ENCODE measurements around the gene WNT9B. TPM values are rescaled to one million over a fixed set of nuclear protein-coding genes. Genes with fewer than 3 reads are reported as not detected.
A peak's percentile ranks its signal among the peaks of the same experiment; 100 is the strongest.

Gene WNT9B
- total RNA-seq, 1 experiment from 2014 or later, result not detected

GRCh38 chr17:46853896-46854444 lies 2.6 kb downstream of the WNT9B start:
- ATAC-seq (no peak), DNase-seq (peak; percentile 32)

GRCh38 chr17:46854515-46854914 lies 3.1 kb downstream of the WNT9B start:
- Histone ChIP-seq H3K4me3 (ENCODE audit: low read length) (no peak overlapping the region), H3K4me2 (ENCODE audit: low read length) (no peak overlapping the region), H3F3A (ENCODE audit: low read length, unreplicated experiment) (no peaks in the 10 kb centered on the region), H3K27ac (ENCODE audit: low read length) (no peak overlapping the region), H3K9ac (ENCODE audit: low read length) (no peak overlapping the region), H4K20me1 (ENCODE audit: low read length) (no peaks in the 10 kb centered on the region), H3K9me2 (replicated peaks; ENCODE audit: low read length) (no peaks in the 10 kb centered on the region), H3K27me3 (ENCODE audit: low read length) (peaks cover 28% of the 10 kb centered on the region), H3K4me1 (ENCODE audit: insufficient read depth, low read length) (no peaks in the 10 kb centered on the region), H2AFZ (ENCODE audit: low read length) (no peak overlapping the region), H3K9me3 (ENCODE audit: low read length) (no peaks in the 10 kb centered on the region), H3K36me3 (ENCODE audit: low read depth, low read length) (no peaks in the 10 kb centered on the region), H3K79me2 (ENCODE audit: low read length) (no peaks in the 10 kb centered on the region)
- POLR2A ChIA-PET (ENCODE audit: unreplicated experiment), result no interaction called here
- DNase-seq (no peak), ATAC-seq (no peak)
- no TSS peak for BruUV-seq (replicated peaks)
- TF ChIP-seq EZH2phosphoT487 (IDR thresholded peaks at IDR 0.05; ENCODE audit: borderline replicate concordance, low read length), result no peak
- no peak for TF ChIP-seq CTCF (conservative IDR thresholded peaks at IDR 0.05; ENCODE audit: low read depth, low read length)
- TF ChIP-seq EZH2 (IDR thresholded peaks at IDR 0.05; ENCODE audit: low read length, unreplicated experiment), result no peak
- CTCF ChIA-PET, result no interaction called here
- intact Hi-C loops (cut with micrococcal nuclease), result no loop called here

More at GRCh38 chr17:46853896-46854444, 2.6 kb downstream of the WNT9B start:
- Histone ChIP-seq H3F3A (ENCODE audit: low read length, unreplicated experiment) (no peaks in the 10 kb centered on the region), H4K20me1 (ENCODE audit: low read length) (no peaks in the 10 kb centered on the region), H2AFZ (ENCODE audit: low read length) (no peak overlapping the region), H3K4me1 (ENCODE audit: insufficient read depth, low read length) (no peaks in the 10 kb centered on the region), H3K9ac (ENCODE audit: low read length) (no peak overlapping the region), H3K9me2 (replicated peaks; ENCODE audit: low read length) (no peaks in the 10 kb centered on the region), H3K4me3 (ENCODE audit: low read length) (no peak overlapping the region), H3K9me3 (ENCODE audit: low read length) (no peaks in the 10 kb centered on the region), H3K4me2 (ENCODE audit: low read length) (no peak overlapping the region), H3K79me2 (ENCODE audit: low read length) (no peaks in the 10 kb centered on the region), H3K27ac (ENCODE audit: low read length) (no peak overlapping the region), H3K27me3 (ENCODE audit: low read length) (peaks cover 28% of the 10 kb centered on the region), H3K36me3 (ENCODE audit: low read depth, low read length) (no peaks in the 10 kb centered on the region)
- ChIA-PET CTCF (no interaction called here), POLR2A (ENCODE audit: unreplicated experiment) (interaction anchor here (0.6 kb wide), 1 partner anchor 97 kb away, joined by 3 read pairs; no protein-coding TSS in a partner anchor)
- no TSS peak for BruUV-seq (replicated peaks)
- intact Hi-C loops (cut with micrococcal nuclease), result no loop called here
- TF ChIP-seq EZH2phosphoT487 (IDR thresholded peaks at IDR 0.05; ENCODE audit: borderline replicate concordance, low read length) (no peak), EZH2 (IDR thresholded peaks at IDR 0.05; ENCODE audit: low read length, unreplicated experiment) (no peak), CTCF (conservative IDR thresholded peaks at IDR 0.05; ENCODE audit: low read depth, low read length) (no peak)

- Histone ChIP-seq H3K27me3 (ENCODE audit: low read length) (peaks cover 28% of the 10 kb centered on the region), H2AFZ (ENCODE audit: low read length) (no peak overlapping the region)
- no peak for ATAC-seq
Measured at GRCh38 chr17:46854948-46855347, 3.6 kb downstream of the WNT9B start.

More at GRCh38 chr17:46854948-46855347, 3.6 kb downstream of the WNT9B start:
- BruUV-seq (replicated peaks), result no TSS peak
- POLR2A ChIA-PET (ENCODE audit: unreplicated experiment), result no interaction called here
- H3K4me2 ChIP-seq (ENCODE audit: low read length), result no peak overlapping the region
- no peak overlapping the region for H3K4me3 ChIP-seq (ENCODE audit: low read length)
- CTCF ChIA-PET, result no interaction called here
- H3K27ac ChIP-seq (ENCODE audit: low read length), result no peak overlapping the region
- no peaks in the 10 kb centered on the region for H4K20me1 ChIP-seq (ENCODE audit: low read length)
- H3F3A ChIP-seq (ENCODE audit: low read length, unreplicated experiment), result no peaks in the 10 kb centered on the region
- no peak for DNase-seq
- H3K9me2 ChIP-seq (replicated peaks; ENCODE audit: low read length), result no peaks in the 10 kb centered on the region
- intact Hi-C loops (cut with micrococcal nuclease), result no loop called here
- H3K4me1 ChIP-seq (ENCODE audit: insufficient read depth, low read length), result no peaks in the 10 kb centered on the region
- H3K9ac ChIP-seq (ENCODE audit: low read length), result no peak overlapping the region
- no peaks in the 10 kb centered on the region for H3K9me3 ChIP-seq (ENCODE audit: low read length)
- no peaks in the 10 kb centered on the region for H3K36me3 ChIP-seq (ENCODE audit: low read depth, low read length)
- no peaks in the 10 kb centered on the region for H3K79me2 ChIP-seq (ENCODE audit: low read length)
- TF ChIP-seq EZH2phosphoT487 (IDR thresholded peaks at IDR 0.05; ENCODE audit: borderline replicate concordance, low read length) (no peak), CTCF (conservative IDR thresholded peaks at IDR 0.05; ENCODE audit: low read depth, low read length) (no peak), EZH2 (IDR thresholded peaks at IDR 0.05; ENCODE audit: low read length, unreplicated experiment) (no peak)
